Trophoblast cell (in vitro differentiated cells and primary cell): ENCODE results near the gene CEP83.
"Not testable (repeated sequence)": the region's sequence is repeated elsewhere in the genome, so short reads cannot be mapped to it uniquely, and the experiment has no call there.

Source experiments
- DNase-seq, 2 donors: peaks; one replicate each; pipeline ENCODE4 v3.0.0-alpha.2; 2016
- H2AFZ ChIP-seq: 2 replicates; pipeline ENCODE4 v1.6.1; 2013; ENCODE audit warnings: low read length, moderate library complexity, mild to moderate bottlenecking; ENCODE audit not compliant: insufficient read depth, poor library complexity
- H2AK5ac ChIP-seq: 2 replicates; pipeline ENCODE4 v1.6.1; 2013; ENCODE audit warnings: mild to moderate bottlenecking, low read length
- H2BK120ac ChIP-seq: 2 replicates; pipeline ENCODE4 v1.6.1; 2013; ENCODE audit warnings: low read length, mild to moderate bottlenecking, moderate library complexity; ENCODE audit not compliant: insufficient read depth, poor library complexity
- H2BK12ac ChIP-seq: 2 replicates; pipeline ENCODE4 v1.6.1; 2013; ENCODE audit warnings: mild to moderate bottlenecking, low read length, moderate library complexity
- H2BK5ac ChIP-seq: 2 replicates; pipeline ENCODE4 v1.6.1; 2013; ENCODE audit warnings: low read length, low read depth, moderate library complexity, mild to moderate bottlenecking; ENCODE audit not compliant: poor library complexity
- H3K14ac ChIP-seq: 2 replicates; pipeline ENCODE4 v1.6.1; 2013; ENCODE audit warnings: mild to moderate bottlenecking, low read length
- H3K18ac ChIP-seq: 2 replicates; pipeline ENCODE4 v1.6.1; 2013; ENCODE audit warnings: mild to moderate bottlenecking, low read length
- H3K23ac ChIP-seq: 2 replicates; pipeline ENCODE4 v1.6.1; 2013; ENCODE audit warnings: low read length
- H3K27ac ChIP-seq: 2 replicates; pipeline ENCODE4 v1.5.1; 2013; ENCODE audit warnings: low read depth, mild to moderate bottlenecking, inconsistent platforms, low read length, moderate library complexity
- H3K27me3 ChIP-seq: 2 replicates; pipeline ENCODE4 v1.6.1; 2013; ENCODE audit warnings: inconsistent platforms, mild to moderate bottlenecking, low read length, moderate library complexity; ENCODE audit not compliant: insufficient read depth
- H3K36me3 ChIP-seq, 2 experiments: 1 replicate in 1 of 2; 2 replicates in 1 of 2; pipeline ENCODE4 v1.6.1; 2013; ENCODE audit warnings: low read length in 2 of 2, mild to moderate bottlenecking in 2 of 2, moderate library complexity in 1 of 2; ENCODE audit not compliant: insufficient read depth in 2 of 2, control insufficient read depth in 1 of 2
- H3K4ac ChIP-seq: 2 replicates; pipeline ENCODE4 v1.6.1; 2013; ENCODE audit warnings: low read depth, mild to moderate bottlenecking, low read length, moderate library complexity
- H3K4me1 ChIP-seq, 2 experiments: 1 replicate in 1 of 2; 2 replicates in 1 of 2; pipeline ENCODE4 v1.6.1; 2013; ENCODE audit warnings: low read length in 2 of 2, mild to moderate bottlenecking in 2 of 2, moderate library complexity in 1 of 2; ENCODE audit not compliant: insufficient read depth in 2 of 2, control insufficient read depth in 1 of 2
- H3K4me2 ChIP-seq: 2 replicates; pipeline ENCODE4 v1.6.1; 2013; ENCODE audit warnings: inconsistent platforms, mild to moderate bottlenecking, low read length, moderate library complexity
- H3K4me3 ChIP-seq: 2 replicates; pipeline ENCODE4 v1.5.1; 2013; ENCODE audit warnings: mild to moderate bottlenecking, low read depth, low read length, inconsistent platforms
- H3K79me1 ChIP-seq: one replicate; pipeline ENCODE4 v1.6.1; 2013; ENCODE audit warnings: low read length
- H3K79me2 ChIP-seq: 2 replicates; pipeline ENCODE4 v1.6.1; 2013; ENCODE audit warnings: low read length, mild to moderate bottlenecking; ENCODE audit not compliant: control insufficient read depth, insufficient read depth, poor library complexity
- H3K9ac ChIP-seq: 2 replicates; pipeline ENCODE4 v1.6.1; 2013; ENCODE audit warnings: mild to moderate bottlenecking, low read length
- H3K9me3 ChIP-seq: 2 replicates; pipeline ENCODE4 v1.6.1; 2013; ENCODE audit warnings: low read depth, mild to moderate bottlenecking, control low read depth, inconsistent platforms, low read length; ENCODE audit not compliant: insufficient read depth
- H4K12ac ChIP-seq: 2 replicates; pipeline ENCODE4 v1.6.1; 2013; ENCODE audit warnings: low read depth, mild to moderate bottlenecking, low read length, moderate library complexity
- H4K8ac ChIP-seq: 2 replicates; pipeline ENCODE4 v1.6.1; 2013; ENCODE audit warnings: low read depth, mild to moderate bottlenecking, low read length, moderate library complexity
- H4K91ac ChIP-seq: one replicate; pipeline ENCODE4 v1.6.1; 2013; ENCODE audit warnings: low read depth, mild to moderate bottlenecking, low read length, moderate library complexity
- WGBS: extraction: QIAGEN DNeasy Blood & Tissue Kit; methylation state at CpG from one replicate; pipeline ENCODE4 v1.1.7; 2013; ENCODE audit warnings: missing lambda C conversion rate; ENCODE audit not compliant: insufficient read length, insufficient coverage; ENCODE audit errors: extremely low coverage; 5-methylcytosine and 5-hydroxymethylcytosine counted together

CEP83 gene

DNA sequence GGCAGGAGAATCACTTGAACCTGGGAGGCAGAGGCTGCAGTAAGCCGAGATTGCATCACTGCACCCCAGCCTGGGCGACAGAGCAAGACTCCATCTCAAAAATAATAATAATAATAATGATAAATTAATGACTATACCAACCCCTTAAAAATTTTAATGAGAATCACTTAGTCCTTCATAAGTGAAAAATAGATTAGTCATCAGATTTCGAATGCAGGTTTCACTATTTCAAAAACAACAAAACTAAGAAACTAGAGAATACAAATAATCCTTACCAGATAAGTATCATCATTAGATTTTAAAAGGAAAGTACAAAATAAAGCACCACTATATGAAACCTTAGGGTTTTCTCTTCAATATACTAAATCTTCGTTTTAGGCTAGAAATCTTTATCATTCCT lies 62.3 kb downstream of the CEP83 start:
- H3K79me1 ChIP-seq: no peaks in the 10 kb centered on the region
- no peak overlapping the region for H4K8ac ChIP-seq
- no peak overlapping the region for H2AFZ ChIP-seq
- H3K14ac ChIP-seq: no peak overlapping the region
- no peak overlapping the region for H3K4me2 ChIP-seq
- H3K36me3 ChIP-seq: no peaks in the 10 kb centered on the region
- no peak overlapping the region for H3K4me3 ChIP-seq
- no peaks in the 10 kb centered on the region for H3K4me1 ChIP-seq
- H2BK120ac ChIP-seq: no peak overlapping the region
- H3K9me3 ChIP-seq: peaks cover 1% of the 10 kb centered on the region
- H3K23ac ChIP-seq: no peak overlapping the region
- no peak overlapping the region for H2BK5ac ChIP-seq
- H3K9ac ChIP-seq: no peak overlapping the region
- no peaks in the 10 kb centered on the region for H3K79me2 ChIP-seq
- H2BK12ac ChIP-seq: no peak overlapping the region
- H3K4ac ChIP-seq: no peak overlapping the region
- no peak overlapping the region for H3K18ac ChIP-seq
- no peaks in the 10 kb centered on the region for H3K27me3 ChIP-seq
- H2AK5ac ChIP-seq: no peak overlapping the region
- H3K27ac ChIP-seq: no peak overlapping the region
- no peak for DNase-seq
- H4K91ac ChIP-seq: no peak overlapping the region
- no peak overlapping the region for H4K12ac ChIP-seq
- WGBS: 100% methylated on average over 1 of the region's 4 CpGs

DNA sequence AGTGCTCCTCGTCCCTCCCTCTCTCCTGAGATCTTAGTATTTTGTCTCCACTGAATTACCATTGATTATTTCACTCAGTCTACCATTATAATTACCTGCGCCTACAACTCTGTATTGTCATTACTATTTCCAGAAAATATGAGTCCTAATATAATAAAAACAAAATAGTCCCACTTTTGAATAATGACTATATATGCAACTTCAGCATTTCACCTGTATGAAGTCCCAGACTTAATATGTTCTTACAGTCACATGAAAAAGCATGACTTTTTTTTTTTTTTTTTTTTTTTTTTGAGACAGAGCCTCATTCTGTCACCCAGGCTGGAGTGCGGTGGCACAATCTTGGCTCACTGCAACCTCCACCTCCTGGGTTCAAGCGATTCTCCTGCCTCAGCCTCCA lies 63.7 kb downstream of the CEP83 start:
- no CpG with 5 or more reads among the region's 4 CpGs for WGBS
- not testable (repeated sequence) for H4K12ac ChIP-seq, H3K14ac ChIP-seq, H3K18ac ChIP-seq, H3K79me2 ChIP-seq, DNase-seq, H3K79me1 ChIP-seq, H2BK5ac ChIP-seq, H3K4ac ChIP-seq, H3K4me1 ChIP-seq, H4K91ac ChIP-seq, H3K9me3 ChIP-seq, H3K23ac ChIP-seq, H2BK120ac ChIP-seq, H3K4me2 ChIP-seq, H3K4me3 ChIP-seq, H3K27ac ChIP-seq, H3K27me3 ChIP-seq, H3K36me3 ChIP-seq, H3K9ac ChIP-seq, H2BK12ac ChIP-seq, H2AFZ ChIP-seq, H2AK5ac ChIP-seq, H4K8ac ChIP-seq

DNA sequence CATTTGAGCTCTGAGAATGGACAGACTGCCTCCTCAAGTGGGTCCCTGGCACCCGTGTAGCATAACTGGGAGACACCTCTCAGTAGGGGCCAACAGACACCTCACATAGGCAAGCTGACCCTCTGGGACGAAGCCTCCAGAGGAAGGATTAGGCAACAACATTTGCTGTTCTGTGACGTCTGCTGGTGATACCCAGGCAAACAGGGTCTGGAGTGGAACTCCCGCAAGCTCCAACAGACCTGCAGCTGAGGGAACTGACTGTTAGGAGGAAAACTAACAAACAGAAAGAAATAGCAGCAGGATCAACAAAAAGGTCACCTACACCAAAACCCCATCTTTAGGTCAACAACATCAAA lies 69.6 kb downstream of the CEP83 start:
- Histone ChIP-seq H3K27me3 (no peaks in the 10 kb centered on the region), H3K27ac (no peak overlapping the region), H2BK5ac (no peak overlapping the region), H3K9ac (no peak overlapping the region), H3K18ac (no peak overlapping the region), H3K4me3 (no peak overlapping the region), H2AK5ac (no peak overlapping the region), H3K79me1 (no peaks in the 10 kb centered on the region), H3K23ac (no peak overlapping the region), H4K12ac (no peak overlapping the region), H3K9me3 (peaks cover 2% of the 10 kb centered on the region), H4K91ac (no peak overlapping the region), H2AFZ (no peak overlapping the region), H3K14ac (no peak overlapping the region), H3K4me2 (no peak overlapping the region), H3K79me2 (no peaks in the 10 kb centered on the region), H3K4ac (no peak overlapping the region), H2BK120ac (no peak overlapping the region), H2BK12ac (no peak overlapping the region), H3K36me3 (peaks cover 2% of the 10 kb centered on the region in 2 experiments), H4K8ac (no peak overlapping the region), H3K4me1 (no peaks in the 10 kb centered on the region)
- no CpG with 5 or more reads among the region's 4 CpGs for WGBS
- no peak for DNase-seq

DNA sequence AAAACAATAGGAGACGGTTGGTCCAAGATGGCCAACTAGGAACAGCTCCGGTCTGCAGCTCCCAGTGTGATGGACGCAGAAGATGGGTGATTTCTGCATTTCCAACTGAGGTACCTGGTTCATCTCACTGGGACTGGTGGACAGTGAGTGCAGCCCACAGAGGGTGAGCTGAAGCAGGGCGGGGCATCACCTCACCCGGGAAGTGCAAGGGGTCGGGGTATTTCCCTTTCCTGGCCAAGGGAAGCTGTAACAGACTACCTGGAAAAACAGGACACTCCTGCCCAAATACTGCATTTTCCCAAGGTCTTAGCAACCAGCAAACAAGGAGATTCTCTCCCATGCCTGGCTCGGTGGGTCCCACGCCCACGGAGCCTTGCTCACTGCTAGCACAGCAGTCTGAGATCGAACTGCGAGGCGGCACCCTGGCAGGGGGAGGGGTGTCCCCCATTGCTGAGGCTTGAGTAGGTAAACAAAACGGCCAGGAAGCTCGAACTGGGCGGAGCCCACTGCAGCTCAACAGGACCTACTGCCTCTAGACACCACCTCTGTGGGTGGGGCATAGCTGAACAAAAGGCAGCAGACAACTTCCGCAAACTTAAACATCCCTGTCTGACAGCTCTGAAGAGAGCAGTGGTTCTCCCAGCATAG lies 70.1 kb downstream of the CEP83 start:
- H4K8ac ChIP-seq, H3K14ac ChIP-seq, H3K18ac ChIP-seq, H3K27ac ChIP-seq, H3K9ac ChIP-seq, H3K4me3 ChIP-seq, H3K9me3 ChIP-seq, H2BK120ac ChIP-seq, H3K23ac ChIP-seq, H3K4me2 ChIP-seq, H4K12ac ChIP-seq, H3K36me3 ChIP-seq, H3K79me2 ChIP-seq, H4K91ac ChIP-seq, H3K27me3 ChIP-seq, H2BK12ac ChIP-seq, H2BK5ac ChIP-seq, H2AK5ac ChIP-seq, H3K4me1 ChIP-seq, H3K79me1 ChIP-seq, H3K4ac ChIP-seq, H2AFZ ChIP-seq: not testable (repeated sequence)
- DNase-seq: peak in 1 of 2 donors; percentile 7
- no CpG with 5 or more reads among the region's 16 CpGs for WGBS
